ENCODE data around the gene PMAIP1. TPM values are rescaled to one million over a fixed set of nuclear protein-coding genes. Genes with fewer than 3 reads are reported as not detected.

Gene PMAIP1
- total and polyA plus RNA-seq, 3 donors from 2014 or later = 4.7 to 6.0 (median 4.8) TPM

- DNase-seq = no peak
- intact Hi-C loops (cut with DNase I; ENCODE audit: low total_unique reads) = no loop called here
Observed at GRCh38 chr18:59926131-59926530, 26.3 kb downstream of the PMAIP1 start.

GRCh38 chr18:59927246-59927825, 27.5 kb downstream of the PMAIP1 start:
- WGBS, 2 donors = 42 to 43% methylated on average over 5 of the region's 5 CpGs
- H3K27me3 ChIP-seq = no peaks in the 10 kb centered on the region
- H3K4me3 ChIP-seq = no peak overlapping the region
- intact Hi-C loops (cut with DNase I; ENCODE audit: low total_unique reads) = no loop called here
- no peak for DNase-seq
- H3K36me3 ChIP-seq (ENCODE audit: low read depth, missing control alignments) = no peaks in the 10 kb centered on the region
- H3K9me3 ChIP-seq = no peaks in the 10 kb centered on the region
- no peak for TF ChIP-seq POLR2A (IDR thresholded peaks at IDR 0.05)
- TF ChIP-seq CTCF (IDR thresholded peaks at IDR 0.05) = no peak
- H3K4me1 ChIP-seq = no peaks in the 10 kb centered on the region
- H3K27ac ChIP-seq = no peak overlapping the region

More at GRCh38 chr18:59926131-59926530, 26.3 kb downstream of the PMAIP1 start:
- no peak overlapping the region for H3K4me3 ChIP-seq
- WGBS, 2 donors = 81 to 82% methylated on average over 5 of the region's 5 CpGs
- TF ChIP-seq POLR2A (IDR thresholded peaks at IDR 0.05) (no peak), CTCF (IDR thresholded peaks at IDR 0.05) (no peak)
- no peaks in the 10 kb centered on the region for H3K9me3 ChIP-seq
- H3K4me1 ChIP-seq = no peaks in the 10 kb centered on the region
- no peaks in the 10 kb centered on the region for H3K36me3 ChIP-seq (ENCODE audit: low read depth, missing control alignments)
- H3K27me3 ChIP-seq = no peaks in the 10 kb centered on the region
- H3K27ac ChIP-seq = no peak overlapping the region

GRCh38 chr18:59928201-59928600, 28.4 kb downstream of the PMAIP1 start:
- WGBS, 2 donors = 96 to 97% methylated on average over 2 of the region's 2 CpGs
- TF ChIP-seq POLR2A (IDR thresholded peaks at IDR 0.05) (no peak), CTCF (IDR thresholded peaks at IDR 0.05) (no peak)
- H3K36me3 ChIP-seq (ENCODE audit: low read depth, missing control alignments) = no peaks in the 10 kb centered on the region
- no peak overlapping the region for H3K27ac ChIP-seq
- no peaks in the 10 kb centered on the region for H3K27me3 ChIP-seq
- no peaks in the 10 kb centered on the region for H3K4me1 ChIP-seq
- intact Hi-C loops (cut with DNase I; ENCODE audit: low total_unique reads) = no loop called here
- no peak for DNase-seq
- H3K4me3 ChIP-seq = no peak overlapping the region
- no peaks in the 10 kb centered on the region for H3K9me3 ChIP-seq

- TF ChIP-seq POLR2A (IDR thresholded peaks at IDR 0.05) (no peak), CTCF (IDR thresholded peaks at IDR 0.05) (no peak)
- no peaks in the 10 kb centered on the region for H3K36me3 ChIP-seq (ENCODE audit: low read depth, missing control alignments)
- no peaks in the 10 kb centered on the region for H3K9me3 ChIP-seq
- DNase-seq = no peak
- H3K4me1 ChIP-seq = no peaks in the 10 kb centered on the region
- no peak overlapping the region for H3K27ac ChIP-seq
- intact Hi-C loops (cut with DNase I; ENCODE audit: low total_unique reads) = no loop called here
- H3K27me3 ChIP-seq = no peaks in the 10 kb centered on the region
- no peak overlapping the region for H3K4me3 ChIP-seq
- WGBS, 2 donors = 84 to 88% methylated on average over 7 of the region's 7 CpGs
Observed at GRCh38 chr18:59929621-59930295, 30.0 kb downstream of the PMAIP1 start.

- H3K4me1 ChIP-seq = no peaks in the 10 kb centered on the region
- TF ChIP-seq CTCF (IDR thresholded peaks at IDR 0.05) (no peak), POLR2A (IDR thresholded peaks at IDR 0.05) (no peak)
- 90 to 91% methylated on average over 11 of the region's 11 CpGs for WGBS, 2 donors
- DNase-seq = no peak
- no peak overlapping the region for H3K4me3 ChIP-seq
- intact Hi-C loops (cut with DNase I; ENCODE audit: low total_unique reads) = no loop called here
- H3K27ac ChIP-seq = no peak overlapping the region
- no peaks in the 10 kb centered on the region for H3K36me3 ChIP-seq (ENCODE audit: low read depth, missing control alignments)
- no peaks in the 10 kb centered on the region for H3K27me3 ChIP-seq
- H3K9me3 ChIP-seq = no peaks in the 10 kb centered on the region
Observed at GRCh38 chr18:59932401-59932800, 32.6 kb downstream of the PMAIP1 start.
